COLO668 (cell line): ENCODE results near the gene MTHFD1L.

Experiments
- DNase-seq: peaks from one replicate; lab custom pipeline; 2025; ENCODE audit not compliant: unreplicated experiment; lab: John Stamatoyannopoulos, UW

Gene MTHFD1L

GRCh38 chr6:150866147-150866990 is 867 bp downstream of the MTHFD1L start:
- peak; percentile 83 for DNase-seq

- no peak for DNase-seq
Measured at GRCh38 chr6:150866991-150867501, 1.5 kb downstream of the MTHFD1L start.

GRCh38 chr6:150868759-150869158 is 3.3 kb downstream of the MTHFD1L start:
- no peak for DNase-seq

GRCh38 chr6:150874179-150874578 is 8.7 kb downstream of the MTHFD1L start:
- no peak for DNase-seq

- no peak for DNase-seq
Measured at GRCh38 chr6:150875841-150876240, 10.3 kb downstream of the MTHFD1L start.

GRCh38 chr6:150876598-150876997 is 11.1 kb downstream of the MTHFD1L start:
- no peak for DNase-seq

GRCh38 chr6:150877928-150878327 is 12.4 kb downstream of the MTHFD1L start:
- DNase-seq, result no peak

- no peak for DNase-seq
Measured at GRCh38 chr6:150878347-150879213, 13.1 kb downstream of the MTHFD1L start.

- peak; percentile 38 for DNase-seq
Measured at GRCh38 chr6:150880336-150880735, 14.8 kb downstream of the MTHFD1L start.

- no peak for DNase-seq
Measured at GRCh38 chr6:150881911-150882481, 16.5 kb downstream of the MTHFD1L start.

GRCh38 chr6:150883521-150883920 is 18.0 kb downstream of the MTHFD1L start:
- no peak for DNase-seq

GRCh38 chr6:150886155-150886554 is 20.7 kb downstream of the MTHFD1L start:
- DNase-seq, result no peak

GRCh38 chr6:150887978-150888563 is 22.6 kb downstream of the MTHFD1L start:
- no peak for DNase-seq

- no peak for DNase-seq
Measured at GRCh38 chr6:150890346-150890745, 24.8 kb downstream of the MTHFD1L start.

- peak; percentile 46 for DNase-seq
Measured at GRCh38 chr6:150891888-150892485, 26.5 kb downstream of the MTHFD1L start.

GRCh38 chr6:150894191-150894744 is 28.8 kb downstream of the MTHFD1L start:
- no peak for DNase-seq

GRCh38 chr6:150894935-150895552 is 29.5 kb downstream of the MTHFD1L start:
- peak; percentile 10 for DNase-seq

GRCh38 chr6:150895928-150896632 is 30.6 kb downstream of the MTHFD1L start:
- no peak for DNase-seq

GRCh38 chr6:150897400-150897943 is 32.0 kb downstream of the MTHFD1L start:
- DNase-seq, result no peak
